IgD-negative memory B cell (primary cell): ENCODE data around the gene ANO2. TPM values are rescaled to one million over a fixed set of nuclear protein-coding genes. Genes with fewer than 3 reads are reported as not detected.

Source experiments
- H3K27ac Mint-ChIP-seq, 3 donors: one replicate each; pipeline ENCODE4 v1.8.0; 2020 to 2022; ENCODE audit warnings: mild to moderate bottlenecking in 3 of 3, mixed read lengths in 3 of 3, moderate library complexity in 1 of 3
- H3K27me3 Mint-ChIP-seq: one replicate; pipeline ENCODE4 v1.8.0; 2021; ENCODE audit warnings: mixed read lengths
- H3K36me3 Mint-ChIP-seq: one replicate; pipeline ENCODE4 v1.8.0; 2020; ENCODE audit warnings: mild to moderate bottlenecking, mixed read lengths
- H3K4me1 Mint-ChIP-seq, 3 donors: one replicate each; pipeline ENCODE4 v1.8.0; 2020 to 2022; ENCODE audit warnings: mixed read lengths in 3 of 3, mild to moderate bottlenecking in 1 of 3
- H3K4me3 Mint-ChIP-seq, 4 donors: one replicate each; pipeline ENCODE4 v1.8.0; 2020 to 2022; ENCODE audit warnings: mild to moderate bottlenecking in 4 of 4, mixed read lengths in 4 of 4, moderate library complexity in 3 of 4
- H3K9me3 Mint-ChIP-seq, 3 donors: one replicate each; pipeline ENCODE4 v1.8.0; 2020 to 2021; ENCODE audit warnings: mixed read lengths in 3 of 3, mild to moderate bottlenecking in 1 of 3
- polyA plus RNA-seq: library from polyadenylated mRNA; unstranded; fragments of 300-500 nt; fragmentation: Illumina TruSeq; gene quantifications from one replicate; pipeline ENCODE4 v1.2.3, GENCODE V29; 2021

Gene ANO2
- polyA plus RNA-seq, 1 donor from 2014 or later: not detected

DNA sequence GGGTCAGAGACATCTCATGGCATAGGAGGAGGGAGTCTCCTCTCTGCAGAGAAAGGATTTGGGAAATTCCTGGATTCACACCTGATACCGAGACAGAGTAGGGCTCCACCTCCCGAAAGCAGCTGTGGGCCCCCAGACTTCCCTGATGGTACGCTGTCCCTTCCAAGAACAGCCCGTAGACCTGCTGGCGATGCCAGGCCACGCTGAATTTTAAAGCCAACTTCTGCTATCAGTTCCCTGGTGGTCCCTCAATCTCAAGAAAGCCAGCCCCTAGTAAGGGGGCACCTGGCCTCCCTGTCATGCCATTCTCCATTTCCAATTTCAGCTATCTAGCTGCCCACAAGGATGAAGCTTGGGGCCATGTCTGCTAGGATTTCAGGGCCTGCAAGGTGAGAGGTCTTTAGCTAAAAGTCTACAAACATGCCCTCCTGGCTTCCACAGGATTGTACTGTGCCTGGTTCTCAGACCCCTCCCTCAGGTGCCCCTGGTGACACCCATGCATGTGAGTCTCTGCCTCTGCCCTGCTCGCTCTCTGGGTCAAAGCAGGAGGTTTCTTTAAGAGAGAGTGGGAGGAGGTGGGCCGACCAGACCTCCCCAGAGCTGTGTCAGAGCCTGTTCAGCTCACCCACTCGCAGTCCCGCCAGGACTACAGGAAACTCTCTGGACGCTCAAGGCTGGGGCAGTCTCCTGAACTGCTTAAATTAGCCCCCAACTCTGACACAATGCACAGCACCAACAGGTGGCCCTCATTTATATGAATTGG lies 30.5 kb downstream of the ANO2 start:
- Mint-ChIP-seq H3K36me3 (no peaks in the 10 kb centered on the region), H3K27ac (no peak overlapping the region), H3K4me3 (no peak overlapping the region)

DNA sequence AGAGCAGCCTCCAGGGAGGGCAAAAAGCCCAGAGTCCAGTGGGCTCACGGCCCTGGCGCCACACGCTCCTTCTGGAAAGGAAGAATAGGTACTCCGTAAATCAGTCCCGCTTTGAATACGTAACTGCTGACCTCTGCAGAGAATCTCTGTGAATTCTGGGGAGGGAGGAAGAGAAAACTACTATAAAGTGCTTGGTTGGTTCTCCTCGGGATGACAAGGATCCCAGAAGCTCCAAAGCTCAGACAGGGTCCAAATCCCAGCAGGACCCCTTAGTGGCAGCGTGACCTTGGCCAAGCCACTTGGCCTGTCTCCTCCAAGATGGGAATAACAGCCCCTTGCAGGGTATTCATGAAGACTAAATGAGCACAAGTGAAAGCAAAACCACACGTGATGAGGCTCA lies 31.7 kb downstream of the ANO2 start:
- H3K4me1 Mint-ChIP-seq: no peaks in the 10 kb centered on the region
- H3K4me3 Mint-ChIP-seq: no peak overlapping the region
- no peaks in the 10 kb centered on the region for H3K9me3 Mint-ChIP-seq
- peaks cover 3% of the 10 kb centered on the region for H3K27me3 Mint-ChIP-seq
- H3K36me3 Mint-ChIP-seq: no peaks in the 10 kb centered on the region
- H3K27ac Mint-ChIP-seq: no peak overlapping the region

More for the DNA sequence above, 30.5 kb downstream of the ANO2 start:
- H3K4me1 Mint-ChIP-seq: no peaks in the 10 kb centered on the region
- H3K9me3 Mint-ChIP-seq: no peaks in the 10 kb centered on the region
- peaks cover 4% of the 10 kb centered on the region for H3K27me3 Mint-ChIP-seq

DNA sequence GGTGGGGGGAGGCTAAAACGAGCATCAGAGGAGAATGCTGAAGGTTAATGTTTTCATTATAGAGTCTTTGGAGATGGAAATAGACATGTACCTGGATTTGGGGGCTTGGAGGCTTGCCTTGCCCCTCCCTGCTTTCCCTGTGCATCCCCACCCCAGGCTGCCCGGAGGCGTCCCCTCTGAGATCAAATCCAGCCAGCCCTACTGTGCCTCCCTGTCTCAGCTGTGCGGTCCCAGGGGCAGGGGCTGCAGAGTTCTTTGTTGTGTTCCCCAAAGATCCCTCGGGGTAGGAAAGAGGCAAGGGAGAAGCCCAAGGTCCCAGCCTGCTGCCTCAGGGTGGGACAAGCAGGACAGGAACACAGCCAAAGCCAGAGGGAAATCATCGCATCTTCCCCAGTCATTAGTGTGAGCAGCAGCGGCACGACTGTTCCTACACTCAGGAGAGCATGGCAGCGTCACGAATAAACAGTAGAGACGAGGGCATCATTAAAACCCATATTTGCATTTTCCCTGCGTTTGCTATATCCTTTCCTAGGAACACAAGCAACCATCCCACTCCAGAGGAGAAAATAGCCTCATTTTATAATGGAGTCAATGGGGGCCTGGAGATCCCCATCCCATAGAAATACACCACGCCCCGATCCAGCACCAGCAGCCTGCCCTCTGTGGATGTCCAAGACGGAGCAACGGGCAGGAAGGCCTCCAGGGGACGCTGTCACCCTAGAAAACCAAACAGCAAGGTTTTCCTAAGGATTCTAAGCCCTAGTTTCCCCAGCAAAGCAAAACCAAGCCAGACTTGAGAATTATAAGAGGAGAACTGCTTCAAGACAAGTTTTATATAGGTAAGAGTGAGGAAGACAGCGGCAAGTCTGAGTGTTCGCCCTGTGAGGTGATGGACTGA lies 32.4 kb downstream of the ANO2 start:
- H3K27ac Mint-ChIP-seq: no peak overlapping the region
- H3K9me3 Mint-ChIP-seq: peaks cover 0 to 2% (median 0%) of the 10 kb centered on the region in 3 donors
- no peak overlapping the region for H3K4me3 Mint-ChIP-seq
- H3K27me3 Mint-ChIP-seq: peaks cover 3% of the 10 kb centered on the region
- H3K4me1 Mint-ChIP-seq: no peaks in the 10 kb centered on the region
- no peaks in the 10 kb centered on the region for H3K36me3 Mint-ChIP-seq

DNA sequence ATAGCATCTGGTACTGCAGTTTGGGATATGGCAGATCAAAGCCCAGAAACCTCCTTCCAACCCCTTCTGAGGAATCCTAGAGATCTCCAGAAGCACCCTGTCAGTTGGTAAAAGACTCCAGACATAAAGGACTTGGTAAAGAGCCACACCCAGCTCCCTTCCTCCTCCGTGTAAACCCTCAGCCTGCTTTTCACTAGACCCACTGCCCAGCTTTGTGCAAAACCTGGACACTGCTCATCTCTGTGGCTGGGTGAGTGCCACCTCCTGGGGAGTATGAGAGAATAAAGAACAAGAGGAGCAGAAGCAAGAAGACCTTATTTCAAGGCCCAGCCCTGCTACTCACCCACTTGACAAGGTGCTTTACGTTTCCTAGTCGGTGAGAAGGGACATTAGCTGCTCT lies 33.0 kb downstream of the ANO2 start:
- peaks cover 0 to 2% (median 0%) of the 10 kb centered on the region in 3 donors for H3K9me3 Mint-ChIP-seq
- H3K4me1 Mint-ChIP-seq: no peaks in the 10 kb centered on the region
- H3K27ac Mint-ChIP-seq: no peak overlapping the region
- H3K4me3 Mint-ChIP-seq: no peak overlapping the region
- H3K36me3 Mint-ChIP-seq: no peaks in the 10 kb centered on the region
- H3K27me3 Mint-ChIP-seq: peaks cover 3% of the 10 kb centered on the region

DNA sequence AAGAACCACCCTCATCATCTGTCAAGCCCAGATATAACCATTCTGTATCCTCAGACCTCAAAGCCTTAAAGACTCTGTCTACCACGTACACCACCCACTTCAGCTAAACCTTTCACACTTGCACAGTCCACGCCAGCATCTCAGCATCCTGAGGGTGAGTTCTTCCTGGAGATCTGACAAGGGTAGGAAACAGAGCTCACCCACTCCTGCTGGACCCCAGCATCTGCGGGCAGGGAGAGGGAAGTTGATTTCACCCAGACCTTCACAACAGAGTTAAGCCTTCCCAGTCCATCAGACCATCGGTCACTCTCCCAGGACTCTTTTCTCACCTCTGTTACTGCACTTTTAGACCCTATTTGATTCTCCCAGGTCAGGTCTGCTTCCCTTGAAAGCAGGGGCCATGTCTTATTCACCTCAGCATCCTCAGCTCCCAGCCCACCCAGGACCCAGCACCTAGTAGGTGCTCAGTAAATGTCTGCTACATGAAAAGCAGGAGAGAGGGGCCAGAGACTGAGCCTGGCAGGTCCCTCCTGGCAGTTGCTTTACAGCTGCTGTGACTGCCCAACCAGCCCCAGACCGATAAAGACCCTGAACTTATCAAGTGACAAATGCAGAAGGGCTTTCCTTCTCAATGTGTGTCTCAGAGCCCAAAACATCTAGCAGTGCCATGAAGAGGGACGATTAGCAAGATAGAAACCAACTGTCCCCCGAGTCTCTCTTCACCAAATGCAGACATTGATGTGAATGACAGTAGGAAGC lies 34.1 kb downstream of the ANO2 start:
- Mint-ChIP-seq H3K9me3 (peaks cover 0 to 2% (median 0%) of the 10 kb centered on the region in 3 donors), H3K36me3 (no peaks in the 10 kb centered on the region), H3K27ac (no peak overlapping the region), H3K27me3 (peaks cover 3% of the 10 kb centered on the region), H3K4me1 (no peaks in the 10 kb centered on the region), H3K4me3 (no peak overlapping the region)

DNA sequence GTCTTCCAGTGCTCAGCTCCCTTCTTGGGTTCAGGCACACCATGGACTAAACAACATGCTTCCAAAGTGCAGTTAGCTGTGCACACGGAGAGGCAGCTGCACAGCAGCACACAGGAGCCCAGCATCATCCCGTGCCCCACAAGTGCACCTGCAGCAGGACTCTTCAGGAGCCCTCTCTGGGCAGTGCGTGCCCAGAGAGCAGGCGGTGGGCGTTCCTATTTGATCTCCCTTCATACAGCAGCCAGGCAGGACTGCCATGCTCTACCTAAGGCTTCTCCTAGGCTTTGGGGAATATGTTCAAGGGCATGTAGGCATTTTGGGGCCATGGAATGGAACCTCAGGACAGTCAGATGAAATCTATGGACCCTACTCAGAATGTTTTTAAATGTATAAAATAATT lies 35.5 kb downstream of the ANO2 start:
- H3K27me3 Mint-ChIP-seq: peaks cover 7% of the 10 kb centered on the region
- no peak overlapping the region for H3K4me3 Mint-ChIP-seq
- no peaks in the 10 kb centered on the region for H3K36me3 Mint-ChIP-seq
- peaks cover 0 to 2% (median 0%) of the 10 kb centered on the region in 3 donors for H3K9me3 Mint-ChIP-seq
- no peaks in the 10 kb centered on the region for H3K4me1 Mint-ChIP-seq
- H3K27ac Mint-ChIP-seq: no peak overlapping the region

DNA sequence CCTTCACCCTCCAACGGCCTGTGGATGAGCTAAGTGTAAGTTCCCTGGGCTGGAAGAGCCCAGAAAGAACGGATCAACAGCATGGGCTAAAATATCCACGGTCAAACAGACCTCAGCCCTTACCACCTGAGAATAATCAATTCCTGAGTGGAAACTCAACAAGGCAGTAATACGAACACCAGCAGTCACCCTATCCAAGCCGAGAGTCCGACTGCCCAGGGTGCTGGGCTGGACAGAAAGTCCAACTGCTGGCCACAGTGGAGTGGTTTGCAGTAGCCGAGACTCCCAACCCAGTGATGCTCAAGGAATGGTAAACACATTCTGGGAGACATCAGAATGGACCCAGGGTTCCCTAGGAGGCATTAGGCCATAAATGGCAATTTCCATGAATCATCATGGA lies 36.8 kb downstream of the ANO2 start:
- no peaks in the 10 kb centered on the region for H3K36me3 Mint-ChIP-seq
- H3K27ac Mint-ChIP-seq: no peak overlapping the region
- peaks cover 0 to 2% (median 0%) of the 10 kb centered on the region in 3 donors for H3K9me3 Mint-ChIP-seq
- H3K4me1 Mint-ChIP-seq: no peaks in the 10 kb centered on the region
- H3K4me3 Mint-ChIP-seq: no peak overlapping the region
- peaks cover 9% of the 10 kb centered on the region for H3K27me3 Mint-ChIP-seq

DNA sequence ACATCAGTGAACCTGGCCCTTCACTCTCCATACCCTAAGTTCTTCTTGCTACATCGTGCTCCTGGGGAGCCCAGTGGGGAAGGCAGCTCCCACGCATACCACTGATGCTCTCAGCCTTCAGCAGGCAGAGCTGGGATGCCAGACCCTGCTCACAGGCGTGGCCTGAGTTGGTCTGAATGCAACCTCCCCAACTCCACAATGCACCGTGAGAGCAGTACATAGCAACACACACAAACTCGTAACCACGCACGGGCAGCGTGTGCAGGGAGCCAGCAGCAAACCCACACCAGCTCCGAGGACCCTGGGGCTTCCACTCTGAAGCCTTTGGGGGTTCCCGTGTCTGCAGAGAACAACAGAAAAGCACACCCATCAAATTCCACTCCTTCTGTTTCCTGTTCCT lies 37.3 kb downstream of the ANO2 start:
- H3K9me3 Mint-ChIP-seq: peaks cover 0 to 2% (median 0%) of the 10 kb centered on the region in 3 donors
- H3K27me3 Mint-ChIP-seq: peaks cover 9% of the 10 kb centered on the region
- H3K27ac Mint-ChIP-seq: no peak overlapping the region

DNA sequence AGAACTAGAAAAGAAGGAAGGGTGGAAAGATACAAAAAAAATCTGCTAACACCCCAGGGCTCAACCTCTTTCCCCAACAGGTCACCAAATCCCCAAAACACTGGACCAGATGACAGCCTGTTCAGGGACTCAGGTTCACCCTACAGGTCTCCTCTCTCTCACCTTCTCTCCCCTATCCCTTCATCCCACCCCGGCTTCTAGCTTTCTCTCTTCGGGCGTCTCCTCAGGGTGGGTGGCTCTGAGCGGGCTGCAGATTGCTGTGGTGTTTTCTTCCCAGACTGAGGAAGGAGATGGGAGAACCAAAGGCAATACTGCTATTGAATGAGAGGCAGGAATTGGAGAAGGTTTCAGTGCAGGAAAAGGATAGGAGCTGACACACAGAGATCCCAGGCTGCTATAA lies 39.3 kb downstream of the ANO2 start:
- Mint-ChIP-seq H3K4me1 (no peaks in the 10 kb centered on the region), H3K36me3 (no peaks in the 10 kb centered on the region), H3K27me3 (peaks cover 9% of the 10 kb centered on the region), H3K9me3 (peaks cover 0 to 2% (median 0%) of the 10 kb centered on the region in 3 donors), H3K4me3 (no peak overlapping the region), H3K27ac (no peak overlapping the region)

More for the DNA sequence above, 37.3 kb downstream of the ANO2 start:
- Mint-ChIP-seq H3K4me1 (no peaks in the 10 kb centered on the region), H3K36me3 (no peaks in the 10 kb centered on the region), H3K4me3 (no peak overlapping the region)

DNA sequence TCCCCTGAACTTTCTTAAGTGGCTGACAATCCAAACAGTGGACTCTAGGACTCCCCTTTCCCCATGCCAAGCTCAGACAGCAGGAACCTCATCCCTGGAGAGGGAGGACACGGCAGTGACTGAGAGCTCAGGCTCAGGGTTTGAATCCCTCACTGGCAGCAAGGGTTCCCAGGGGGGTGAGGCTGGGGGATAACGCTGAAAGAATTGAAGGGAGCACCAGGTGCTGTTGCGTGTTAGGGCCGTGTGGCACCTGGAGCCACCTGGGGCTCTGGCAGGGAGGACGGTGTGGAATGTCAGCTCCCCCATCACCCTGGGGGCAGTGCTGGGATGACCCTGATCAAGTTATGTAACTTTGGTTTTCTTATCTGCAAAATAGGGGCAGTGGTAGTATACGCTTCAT lies 40.1 kb downstream of the ANO2 start:
- Mint-ChIP-seq H3K27me3 (peaks cover 9% of the 10 kb centered on the region), H3K36me3 (no peaks in the 10 kb centered on the region), H3K4me3 (no peak overlapping the region), H3K4me1 (no peaks in the 10 kb centered on the region), H3K9me3 (peaks cover 0 to 2% (median 0%) of the 10 kb centered on the region in 3 donors), H3K27ac (no peak overlapping the region)

DNA sequence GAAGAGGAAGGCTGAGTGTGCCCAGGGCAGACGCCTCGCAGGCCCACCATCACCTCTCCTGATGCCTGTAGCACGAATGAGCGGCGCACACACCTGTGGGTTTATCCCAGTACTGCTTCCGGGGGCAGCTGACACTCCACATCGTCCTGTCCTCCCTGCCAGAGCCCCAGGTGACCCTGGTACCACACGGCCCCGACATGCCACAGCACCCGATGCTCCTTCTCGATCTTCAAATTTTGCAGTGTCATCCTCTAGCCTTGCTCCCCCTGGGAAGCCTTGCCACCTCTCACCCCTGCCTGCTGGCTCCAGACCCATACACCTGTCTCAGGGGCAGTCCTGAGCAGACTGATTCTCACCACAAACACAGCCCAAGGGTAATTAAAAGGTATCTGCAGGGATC lies 40.6 kb downstream of the ANO2 start:
- Mint-ChIP-seq H3K9me3 (peaks cover 0 to 2% (median 0%) of the 10 kb centered on the region in 3 donors), H3K36me3 (no peaks in the 10 kb centered on the region), H3K27me3 (peaks cover 11% of the 10 kb centered on the region), H3K4me3 (no peak overlapping the region), H3K27ac (no peak overlapping the region), H3K4me1 (no peaks in the 10 kb centered on the region)

DNA sequence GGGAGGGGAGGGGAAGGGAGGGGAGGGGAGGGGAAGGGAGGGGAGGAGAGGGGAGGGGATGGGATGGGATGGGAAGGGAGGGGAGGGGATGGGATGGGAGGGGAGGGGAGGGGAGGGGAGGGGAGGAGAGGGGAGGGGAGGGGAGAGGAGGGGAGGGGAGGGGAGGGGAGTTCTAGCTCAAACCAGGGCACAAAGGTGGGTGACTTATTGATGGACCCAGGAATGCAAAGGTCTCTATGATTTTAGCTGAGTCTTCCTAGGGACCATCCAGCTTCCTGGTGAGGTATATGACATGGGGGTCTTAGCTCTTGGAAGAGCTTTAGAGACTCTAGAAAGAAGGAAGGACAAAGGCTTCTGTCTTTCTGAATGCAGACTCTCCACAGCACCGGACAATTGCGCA lies 42.3 kb downstream of the ANO2 start:
- Mint-ChIP-seq H3K36me3 (no peaks in the 10 kb centered on the region), H3K27me3 (peaks cover 10% of the 10 kb centered on the region), H3K9me3 (peaks cover 0 to 1% (median 0%) of the 10 kb centered on the region in 3 donors), H3K4me1 (no peaks in the 10 kb centered on the region), H3K27ac (no peak overlapping the region), H3K4me3 (no peak overlapping the region)

DNA sequence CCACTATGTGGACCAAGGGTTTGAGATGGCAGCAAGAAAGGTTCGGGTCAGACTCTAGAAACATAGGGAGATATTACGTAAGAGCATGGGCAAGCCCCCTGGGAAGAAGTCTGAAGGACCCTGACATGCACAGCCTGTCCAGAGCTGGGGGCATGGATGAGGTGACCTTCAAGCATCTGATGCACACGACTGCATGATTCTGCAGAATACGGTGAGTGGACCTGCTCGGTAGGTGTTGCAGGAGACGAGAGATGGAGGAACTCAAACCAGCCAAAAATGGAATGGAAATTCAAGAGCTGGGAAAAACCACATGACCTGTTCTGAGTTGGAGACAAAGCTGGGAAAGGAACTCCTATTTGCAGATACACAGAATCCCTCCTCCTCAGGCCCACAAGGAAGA lies 43.6 kb downstream of the ANO2 start:
- Mint-ChIP-seq H3K4me3 (no peak overlapping the region), H3K27me3 (peaks cover 13% of the 10 kb centered on the region)

DNA sequence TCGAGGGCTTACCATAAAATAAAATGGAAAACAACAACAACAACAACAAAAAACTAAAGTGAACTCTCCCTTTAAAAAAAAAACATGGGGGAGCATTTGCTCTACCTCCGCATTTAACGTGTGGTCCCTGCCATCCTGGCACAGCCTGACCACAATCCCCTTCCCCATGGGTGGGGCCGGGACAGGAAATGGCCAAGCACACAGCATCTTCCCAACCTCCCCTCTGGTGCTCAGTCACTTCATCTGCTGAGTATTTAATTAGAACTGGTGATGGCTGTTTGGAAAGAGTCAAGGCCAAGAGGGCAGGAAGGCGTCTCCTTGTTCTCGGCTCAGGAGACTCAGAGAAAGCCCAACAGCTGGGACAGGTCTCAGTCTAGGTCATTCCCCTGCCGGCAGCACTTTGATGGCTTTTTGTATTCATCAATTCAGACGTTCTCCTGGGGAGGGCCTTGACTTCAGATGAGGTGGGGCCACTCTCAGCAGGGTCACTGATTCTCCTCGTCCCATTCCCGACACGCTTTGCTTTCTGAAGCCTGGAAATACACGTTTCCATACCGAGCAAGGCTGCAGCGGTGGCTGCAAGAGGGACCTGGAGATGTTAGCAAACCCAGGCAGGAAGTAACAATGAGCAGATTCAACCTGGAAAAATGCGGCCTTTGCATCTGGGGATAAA lies 44.4 kb downstream of the ANO2 start:
- no peak overlapping the region for H3K4me3 Mint-ChIP-seq
- no peaks in the 10 kb centered on the region for H3K4me1 Mint-ChIP-seq
- H3K36me3 Mint-ChIP-seq: no peaks in the 10 kb centered on the region
- H3K27me3 Mint-ChIP-seq: peaks cover 13% of the 10 kb centered on the region
- no peak overlapping the region for H3K27ac Mint-ChIP-seq
- no peaks in the 10 kb centered on the region for H3K9me3 Mint-ChIP-seq

More for the DNA sequence above, 43.6 kb downstream of the ANO2 start:
- H3K9me3 Mint-ChIP-seq: no peaks in the 10 kb centered on the region
- H3K27ac Mint-ChIP-seq: no peak overlapping the region
- H3K4me1 Mint-ChIP-seq: no peaks in the 10 kb centered on the region
- no peaks in the 10 kb centered on the region for H3K36me3 Mint-ChIP-seq
